DND-41 (cell line): ENCODE data around the gene ICAM1.

Source experiments
- ATAC-seq: fragments of 200-7000 bp; cut with Tn5 transposase; 3 replicates; pipeline ENCODE4 v1.9.1; 2021; ENCODE audit warnings: low read depth; ENCODE audit not compliant: insufficient read depth
- DNase-seq: peaks from one replicate; pipeline ENCODE4 v3.0.0-alpha.2; 2020
- H2AFZ ChIP-seq: 2 replicates; pipeline ENCODE4 v1.6.0; 2012; ENCODE audit warnings: low read depth, low read length
- H3K27ac ChIP-seq: 2 replicates; pipeline ENCODE4 v1.5.1; 2012; ENCODE audit warnings: low read length, inconsistent platforms
- H3K27me3 ChIP-seq: fragments of 200-600 bp; sonication (generic); 2 replicates; pipeline ENCODE4 v1.6.0; 2012; ENCODE audit warnings: low read length, mild to moderate bottlenecking, inconsistent platforms; ENCODE audit not compliant: insufficient read depth, poor library complexity
- H3K36me3 ChIP-seq: 2 replicates; pipeline ENCODE4 v1.5.1; 2012; ENCODE audit warnings: low read length, inconsistent platforms; ENCODE audit not compliant: insufficient read depth
- H3K4me1 ChIP-seq: 2 replicates; pipeline ENCODE4 v1.5.1; 2012; ENCODE audit warnings: mild to moderate bottlenecking, low read length; ENCODE audit not compliant: insufficient read depth
- H3K4me2 ChIP-seq: 2 replicates; pipeline ENCODE4 v1.6.0; 2012; ENCODE audit warnings: mild to moderate bottlenecking, moderate library complexity, low read length, inconsistent platforms; ENCODE audit not compliant: insufficient read depth
- H3K4me3 ChIP-seq, 2 experiments: fragments of 200-600 bp in 1 of 2; shearing (Covaris generic) in 1 of 2; 2 replicates each; pipeline ENCODE4 v1.5.1; 2012 to 2016; ENCODE audit warnings: inconsistent platforms in 2 of 2, low read length in 2 of 2, mild to moderate bottlenecking in 2 of 2, low read depth in 1 of 2, moderate library complexity in 1 of 2
- H3K79me2 ChIP-seq: 2 replicates; pipeline ENCODE4 v1.6.0; 2012; ENCODE audit warnings: low read length, inconsistent platforms; ENCODE audit not compliant: insufficient read depth
- H3K9ac ChIP-seq: 2 replicates; pipeline ENCODE4 v1.6.0; 2012; ENCODE audit warnings: low read depth, mild to moderate bottlenecking, inconsistent platforms, low read length, moderate library complexity
- H3K9me3 ChIP-seq: 2 replicates; pipeline ENCODE4 v1.5.1; 2012; ENCODE audit warnings: low read length, moderate library complexity, mild to moderate bottlenecking, inconsistent platforms; ENCODE audit not compliant: insufficient read depth, severe bottlenecking
- H4K20me1 ChIP-seq: 2 replicates; pipeline ENCODE4 v1.6.0; 2012; ENCODE audit warnings: low read length; ENCODE audit not compliant: insufficient read depth
- CTCF ChIP-seq: IDR thresholded peaks from 2 replicates; pipeline ENCODE4 v1.5.1; 2012; ENCODE audit warnings: borderline replicate concordance, low read length, moderate library complexity, mild to moderate bottlenecking; ENCODE audit not compliant: poor library complexity, severe bottlenecking; ENCODE audit errors: extremely low read depth
- EZH2 ChIP-seq: IDR thresholded peaks from 3 replicates; pipeline ENCODE4 v1.6.1; 2012; ENCODE audit warnings: borderline replicate concordance, low read depth, mild to moderate bottlenecking, moderate library complexity, low read length, inconsistent platforms; ENCODE audit not compliant: severe bottlenecking

ICAM1 gene

GRCh38 chr19:10227026-10227971, 43.6 kb upstream of the ICAM1 start:
- DNase-seq, result peak; percentile 15
- H3K79me2 ChIP-seq, result no peaks in the 10 kb centered on the region
- H3K9me3 ChIP-seq, result no peaks in the 10 kb centered on the region
- no peak overlapping the region for H3K4me3 ChIP-seq
- peaks cover 20% of the 10 kb centered on the region for H3K4me1 ChIP-seq
- no peak for ATAC-seq
- no peak overlapping the region for H2AFZ ChIP-seq
- no peaks in the 10 kb centered on the region; the same call in none of the 2 replicates for H4K20me1 ChIP-seq
- H3K9ac ChIP-seq, result no peak overlapping the region
- no peak overlapping the region for H3K27ac ChIP-seq
- TF ChIP-seq CTCF (no peak), EZH2 (no peak)
- H3K36me3 ChIP-seq, result no peaks in the 10 kb centered on the region
- no peak overlapping the region for H3K4me2 ChIP-seq
- H3K27me3 ChIP-seq, result peaks cover 10% of the 10 kb centered on the region

DNA sequence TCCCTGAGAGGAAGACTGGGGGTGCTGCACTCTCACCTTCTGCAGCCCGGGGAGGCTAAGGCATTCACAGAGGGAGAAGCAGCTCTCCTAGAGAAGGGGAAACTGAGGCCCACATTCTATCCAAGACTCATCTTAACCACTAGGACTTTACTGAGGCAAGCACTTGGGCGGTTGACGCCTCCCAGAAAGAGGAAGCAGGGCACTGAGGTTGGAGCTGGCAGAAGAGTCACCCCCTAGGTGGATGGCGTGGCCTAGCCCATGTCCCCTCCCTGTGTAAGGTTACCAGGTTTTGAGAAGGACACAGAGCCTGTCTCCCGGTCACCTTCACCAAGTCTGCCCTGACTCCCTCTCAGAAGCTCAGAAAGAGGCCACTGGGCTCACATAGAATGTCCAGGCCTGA, 42.5 kb upstream of the ICAM1 start:
- peaks cover 20% of the 10 kb centered on the region for H3K4me1 ChIP-seq

GRCh38 chr19:10228920-10229319, 42.0 kb upstream of the ICAM1 start:
- Histone ChIP-seq H2AFZ (no peak overlapping the region), H3K27me3 (peaks cover 10% of the 10 kb centered on the region), H4K20me1 (no peaks in the 10 kb centered on the region; the same call in none of the 2 replicates), H3K36me3 (no peaks in the 10 kb centered on the region), H3K4me2 (no peak overlapping the region), H3K9me3 (no peaks in the 10 kb centered on the region), H3K9ac (no peak overlapping the region), H3K4me1 (peaks cover 20% of the 10 kb centered on the region), H3K27ac (no peak overlapping the region), H3K4me3 (no peak overlapping the region), H3K79me2 (no peaks in the 10 kb centered on the region)
- peak; percentile 40 for DNase-seq
- 0 out of 3 replicates have a peak, but pooled peaks have one; percentile 29 for ATAC-seq
- TF ChIP-seq EZH2 (no peak), CTCF (peak; percentile 66)

More for the DNA sequence above, 42.5 kb upstream of the ICAM1 start:
- Histone ChIP-seq H3K36me3 (no peaks in the 10 kb centered on the region), H3K4me2 (no peak overlapping the region), H3K27me3 (peaks cover 10% of the 10 kb centered on the region), H3K4me3 (no peak overlapping the region), H3K79me2 (no peaks in the 10 kb centered on the region), H2AFZ (no peak overlapping the region), H4K20me1 (no peaks in the 10 kb centered on the region; the same call in none of the 2 replicates), H3K9ac (no peak overlapping the region), H3K9me3 (no peaks in the 10 kb centered on the region), H3K27ac (no peak overlapping the region)
- no peak for DNase-seq
- no peak for TF ChIP-seq CTCF
- TF ChIP-seq EZH2, result no peak
- ATAC-seq, result no peak
